SU-DHL-6 (cell line): ENCODE results near the gene CXCL5.

Experiments used
- EZH2phosphoT487 ChIP-seq: fragments of 200-600 bp; sonication (generic), shearing (Covaris generic); conservative IDR thresholded peaks from 2 replicates; pipeline ENCODE4 v1.6.1; 2018; ENCODE audit warnings: mild to moderate bottlenecking, antibody characterized with exemption, low read length, moderate library complexity, mixed read lengths
- TF ChIP-seq, protein P1 (sequence below): fragments of 200-600 bp; sonication (generic); IDR thresholded peaks from one replicate; pipeline ENCODE4 v1.5.1; 2017; ENCODE audit warnings: antibody characterized with exemption, mild to moderate bottlenecking, low read length, moderate library complexity; ENCODE audit not compliant: insufficient read depth, poor library complexity, severe bottlenecking

DNA sequence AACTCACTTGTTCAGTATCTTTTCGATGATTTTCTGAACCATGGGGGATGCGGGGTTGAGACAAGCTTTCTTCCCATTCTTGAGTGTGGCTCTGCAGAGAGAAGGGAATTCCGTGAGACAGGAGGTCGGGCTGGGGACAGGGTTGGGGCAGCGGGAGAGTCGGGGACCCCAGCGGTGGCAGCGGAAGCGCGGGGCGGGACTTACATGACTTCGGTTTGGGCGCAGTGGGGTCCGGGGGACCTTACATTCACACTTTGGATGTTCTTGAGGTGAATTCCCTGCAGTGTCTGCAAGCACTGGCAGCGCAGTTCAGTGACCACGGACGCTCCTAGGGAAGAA, 39.6 kb upstream of the CXCL5 start:
- no peak for TF ChIP-seq EZH2phosphoT487
- TF ChIP-seq, protein P1, sequence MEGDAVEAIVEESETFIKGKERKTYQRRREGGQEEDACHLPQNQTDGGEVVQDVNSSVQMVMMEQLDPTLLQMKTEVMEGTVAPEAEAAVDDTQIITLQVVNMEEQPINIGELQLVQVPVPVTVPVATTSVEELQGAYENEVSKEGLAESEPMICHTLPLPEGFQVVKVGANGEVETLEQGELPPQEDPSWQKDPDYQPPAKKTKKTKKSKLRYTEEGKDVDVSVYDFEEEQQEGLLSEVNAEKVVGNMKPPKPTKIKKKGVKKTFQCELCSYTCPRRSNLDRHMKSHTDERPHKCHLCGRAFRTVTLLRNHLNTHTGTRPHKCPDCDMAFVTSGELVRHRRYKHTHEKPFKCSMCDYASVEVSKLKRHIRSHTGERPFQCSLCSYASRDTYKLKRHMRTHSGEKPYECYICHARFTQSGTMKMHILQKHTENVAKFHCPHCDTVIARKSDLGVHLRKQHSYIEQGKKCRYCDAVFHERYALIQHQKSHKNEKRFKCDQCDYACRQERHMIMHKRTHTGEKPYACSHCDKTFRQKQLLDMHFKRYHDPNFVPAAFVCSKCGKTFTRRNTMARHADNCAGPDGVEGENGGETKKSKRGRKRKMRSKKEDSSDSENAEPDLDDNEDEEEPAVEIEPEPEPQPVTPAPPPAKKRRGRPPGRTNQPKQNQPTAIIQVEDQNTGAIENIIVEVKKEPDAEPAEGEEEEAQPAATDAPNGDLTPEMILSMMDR = no peak
